BJ (cell line): ENCODE measurements around the gene AMZ1. TPM values are rescaled to one million over a fixed set of nuclear protein-coding genes. Genes with fewer than 3 reads are reported as not detected.

Experiments used
- CTCF ChIA-PET: fragments of 350-600 bp; formaldehyde crosslinking; extraction: SDS; loops from one replicate; lab custom pipeline; 2021; ENCODE audit warnings: antibody characterized with exemption, inconsistent platforms; lab: Yijun Ruan, JAX
- POLR2A ChIA-PET: fragments of 300-600 bp; sonication (Branson Sonifier 250); formaldehyde crosslinking; extraction: SDS; loops from one replicate; lab custom pipeline; 2021; ENCODE audit warnings: antibody characterized with exemption; lab: Charles Lee
- DNase-seq: peaks from one replicate; pipeline ENCODE4 v3.0.0-alpha.2; 2011; ENCODE audit warnings: low read depth
- H3K27me3 ChIP-seq: 2 replicates; pipeline ENCODE4 v1.6.0; 2011; ENCODE audit warnings: low read length; ENCODE audit not compliant: control insufficient read depth, insufficient read depth
- H3K36me3 ChIP-seq: 2 replicates; pipeline ENCODE4 v1.5.1; 2011; ENCODE audit warnings: low read length; ENCODE audit not compliant: control insufficient read depth, insufficient read depth
- H3K4me3 ChIP-seq: 2 replicates; pipeline ENCODE4 v1.5.1; 2011; ENCODE audit warnings: low read depth, mild to moderate bottlenecking, control low read depth, low read length
- CTCF ChIP-seq: IDR thresholded peaks from 2 replicates; pipeline ENCODE4 v1.5.1; 2011; ENCODE audit warnings: low read depth, mild to moderate bottlenecking, control low read depth, inconsistent platforms, low read length, moderate library complexity; ENCODE audit not compliant: insufficient read depth
- polyA plus RNA-seq: library from polyadenylated mRNA; depleted of rRNA; stranded (reverse); fragments of >200 nt; gene quantifications from 2 replicates; pipeline ENCODE4 v1.2.3, GENCODE V29; 2011

Gene AMZ1
- polyA plus RNA-seq, 1 experiment: 3.7 TPM

- Histone ChIP-seq H3K27me3 (no peaks in the 10 kb centered on the region), H3K36me3 (peaks cover 1% of the 10 kb centered on the region; the same call in 1 of the 2 replicates), H3K4me3 (no peak overlapping the region)
- DNase-seq: no peak
- ChIA-PET CTCF (interaction anchor here (0.9 kb wide), 1 partner anchor 35 kb away, joined by 3 read pairs; no protein-coding TSS in a partner anchor), POLR2A (no interaction called here)
- no peak for TF ChIP-seq CTCF
These were observed 17.5 kb downstream of the AMZ1 start for GRCh38 chr7:2705371-2706096.

DNA sequence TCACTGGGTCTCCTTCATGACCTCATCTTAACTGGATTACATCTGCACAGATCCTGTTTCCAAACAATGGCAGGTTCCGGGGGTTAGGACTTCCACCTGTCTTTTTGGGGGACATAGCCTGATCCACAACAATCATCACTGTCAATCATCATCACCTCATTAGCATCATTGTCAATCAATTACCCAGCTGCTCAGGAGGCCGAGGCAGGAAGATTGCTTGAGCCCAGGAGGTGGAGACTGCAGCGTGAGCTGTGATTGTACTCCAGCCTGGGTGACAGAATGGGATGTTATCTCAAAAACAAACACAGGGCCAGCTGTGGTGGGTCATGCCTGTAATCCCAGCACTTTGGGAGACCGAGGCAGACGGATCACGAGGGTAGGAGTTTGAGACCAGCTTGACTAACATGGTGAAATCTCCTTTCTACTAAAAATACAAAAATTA lies 18.7 kb downstream of the AMZ1 start:
- CTCF ChIA-PET: interaction anchor here (0.6 to 1.2 kb wide), 2 partner anchors 20 to 224 kb away, joined by 3 read pairs; no protein-coding TSS in a partner anchor
- no peak for DNase-seq
- Histone ChIP-seq H3K4me3 (no peak overlapping the region), H3K36me3 (peaks cover 3% of the 10 kb centered on the region), H3K27me3 (no peaks in the 10 kb centered on the region)
- no peak for TF ChIP-seq CTCF
- POLR2A ChIA-PET: no interaction called here

DNA sequence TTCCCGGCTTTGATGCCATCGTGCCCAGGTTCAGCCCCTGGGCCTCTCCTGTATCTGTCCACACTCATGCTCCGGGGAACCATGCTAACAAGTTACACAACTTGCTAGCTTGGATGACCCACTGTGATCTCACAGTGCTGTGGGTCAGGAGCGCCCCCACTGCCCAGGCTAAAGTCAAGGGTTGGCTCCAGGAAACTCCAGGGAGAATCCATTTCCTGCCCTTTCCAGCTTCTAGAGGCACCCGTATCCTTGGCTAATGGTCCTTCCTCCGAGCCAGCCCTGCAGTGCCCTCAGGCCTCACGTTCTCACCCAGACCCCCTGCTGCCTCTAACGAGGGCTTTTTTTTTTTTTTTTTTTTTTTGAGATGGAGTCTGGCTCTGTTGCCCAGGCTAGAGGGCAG lies 19.5 kb downstream of the AMZ1 start:
- TF ChIP-seq CTCF: no peak
- POLR2A ChIA-PET: no interaction called here
- H3K4me3 ChIP-seq: no peak overlapping the region
- no peaks in the 10 kb centered on the region for H3K27me3 ChIP-seq
- peaks cover 4% of the 10 kb centered on the region for H3K36me3 ChIP-seq
- CTCF ChIA-PET: no interaction called here
- no peak for DNase-seq

GRCh38 chr7:2708041-2708440 lies 20.0 kb downstream of the AMZ1 start:
- no peaks in the 10 kb centered on the region for H3K27me3 ChIP-seq
- no peak for TF ChIP-seq CTCF
- H3K36me3 ChIP-seq: peaks cover 4% of the 10 kb centered on the region
- no peak overlapping the region for H3K4me3 ChIP-seq
- POLR2A ChIA-PET: no interaction called here
- CTCF ChIA-PET: interaction anchor here (1.2 to 3.3 kb wide), 3 partner anchors 11 to 140 kb away, joined by 4 to 11 read pairs (median 7); no protein-coding TSS in a partner anchor
- DNase-seq: no peak

- TF ChIP-seq CTCF: no peak
- CTCF ChIA-PET: interaction anchor here (0.7 to 3.3 kb wide), 7 partner anchors 10 to 143 kb away, joined by 3 to 11 read pairs (median 4); no protein-coding TSS in a partner anchor
These were observed 20.7 kb downstream of the AMZ1 start for GRCh38 chr7:2708547-2709310.

More at GRCh38 chr7:2708547-2709310, 20.7 kb downstream of the AMZ1 start:
- Histone ChIP-seq H3K4me3 (no peak overlapping the region), H3K36me3 (peaks cover 4% of the 10 kb centered on the region), H3K27me3 (no peaks in the 10 kb centered on the region)
- no peak for DNase-seq
- POLR2A ChIA-PET: no interaction called here
